Calu3 (cell line): ENCODE measurements around the gene GALNT11. TPM values are rescaled to one million over a fixed set of nuclear protein-coding genes. Genes with fewer than 3 reads are reported as not detected.

Experiments used
- BruUV-seq: library from RNA; stranded (reverse); fragments of 400-500 nt; replicated peaks from 2 replicates; lab custom pipeline; 2021; lab: Mats Ljungman, UMichigan
- CTCF ChIA-PET: fragments of 300-600 bp; sonication (Branson Sonifier 250); formaldehyde crosslinking; loops from one replicate; lab custom pipeline; 2022; ENCODE audit warnings: antibody characterized with exemption; lab: Charles Lee
- DNase-seq: peaks from one replicate; pipeline ENCODE4 v3.0.0; 2022
- H3K27ac Mint-ChIP-seq: one replicate; pipeline ENCODE4 v1.8.0; 2022; ENCODE audit warnings: mixed read lengths; ENCODE audit not compliant: unreplicated experiment
- H3K27me3 Mint-ChIP-seq: one replicate; pipeline ENCODE4 v1.8.0; 2022; ENCODE audit warnings: mixed read lengths; ENCODE audit not compliant: unreplicated experiment
- H3K36me3 Mint-ChIP-seq: one replicate; pipeline ENCODE4 v1.8.0; 2022; ENCODE audit warnings: mild to moderate bottlenecking, moderate library complexity, mixed read lengths; ENCODE audit not compliant: insufficient read depth, unreplicated experiment
- H3K4me1 Mint-ChIP-seq: one replicate; pipeline ENCODE4 v1.8.0; 2022; ENCODE audit warnings: mild to moderate bottlenecking, low read depth, mixed read lengths; ENCODE audit not compliant: unreplicated experiment
- H3K4me3 Mint-ChIP-seq: one replicate; pipeline ENCODE4 v1.8.0; 2022; ENCODE audit warnings: mild to moderate bottlenecking, low read depth, moderate library complexity, mixed read lengths; ENCODE audit not compliant: unreplicated experiment
- H3K9me3 Mint-ChIP-seq: one replicate; pipeline ENCODE4 v1.8.0; 2022; ENCODE audit warnings: low read depth, mixed read lengths; ENCODE audit not compliant: unreplicated experiment
- intact Hi-C: fragments of 100-400 bp; cut with micrococcal nuclease; formaldehyde crosslinking; loops from one replicate; pipeline ENCODE4 v1.10.0; 2022; ENCODE audit not compliant: unreplicated experiment
- total RNA-seq: library from RNA; stranded (reverse); gene quantifications from 2 replicates; pipeline ENCODE4 v1.2.3, GENCODE V29; 2022
- TF ChIP-seq, protein P1 (sequence below): fragments of 200-600 bp; IDR thresholded peaks from one replicate; pipeline ENCODE4 v1.8.0; 2022; ENCODE audit warnings: antibody characterized with exemption; ENCODE audit not compliant: unreplicated experiment

GALNT11 gene
- total RNA-seq, 1 experiment from 2014 or later, result 19.7 TPM

DNA sequence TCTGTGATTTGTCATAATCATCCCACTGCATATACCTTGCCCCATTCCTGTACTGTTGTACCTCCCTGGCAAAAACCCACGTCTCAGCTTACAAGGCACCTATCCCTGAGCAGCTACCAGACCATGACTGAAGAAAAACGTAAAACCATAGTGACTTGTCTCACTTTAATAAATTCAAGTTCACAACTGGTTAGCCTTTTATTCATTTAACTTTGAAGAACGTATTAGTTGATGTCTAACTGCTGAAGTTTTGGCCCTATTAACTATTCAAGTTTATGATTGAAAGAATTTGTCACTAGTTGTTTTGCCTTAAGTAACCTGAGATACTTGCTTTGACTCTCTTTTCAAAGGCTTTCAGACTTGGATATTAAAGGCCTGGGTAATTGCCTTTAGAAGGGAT, 59.7 kb downstream of the GALNT11 start:
- DNase-seq, result no peak
- intact Hi-C loops, result no loop called here
- TF ChIP-seq, protein P1, sequence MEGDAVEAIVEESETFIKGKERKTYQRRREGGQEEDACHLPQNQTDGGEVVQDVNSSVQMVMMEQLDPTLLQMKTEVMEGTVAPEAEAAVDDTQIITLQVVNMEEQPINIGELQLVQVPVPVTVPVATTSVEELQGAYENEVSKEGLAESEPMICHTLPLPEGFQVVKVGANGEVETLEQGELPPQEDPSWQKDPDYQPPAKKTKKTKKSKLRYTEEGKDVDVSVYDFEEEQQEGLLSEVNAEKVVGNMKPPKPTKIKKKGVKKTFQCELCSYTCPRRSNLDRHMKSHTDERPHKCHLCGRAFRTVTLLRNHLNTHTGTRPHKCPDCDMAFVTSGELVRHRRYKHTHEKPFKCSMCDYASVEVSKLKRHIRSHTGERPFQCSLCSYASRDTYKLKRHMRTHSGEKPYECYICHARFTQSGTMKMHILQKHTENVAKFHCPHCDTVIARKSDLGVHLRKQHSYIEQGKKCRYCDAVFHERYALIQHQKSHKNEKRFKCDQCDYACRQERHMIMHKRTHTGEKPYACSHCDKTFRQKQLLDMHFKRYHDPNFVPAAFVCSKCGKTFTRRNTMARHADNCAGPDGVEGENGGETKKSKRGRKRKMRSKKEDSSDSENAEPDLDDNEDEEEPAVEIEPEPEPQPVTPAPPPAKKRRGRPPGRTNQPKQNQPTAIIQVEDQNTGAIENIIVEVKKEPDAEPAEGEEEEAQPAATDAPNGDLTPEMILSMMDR, result no peak
- Mint-ChIP-seq H3K4me1 (peaks cover 35% of the 10 kb centered on the region), H3K9me3 (peaks cover 4% of the 10 kb centered on the region), H3K36me3 (peaks cover 5% of the 10 kb centered on the region), H3K4me3 (no peak overlapping the region), H3K27me3 (no peaks in the 10 kb centered on the region), H3K27ac (no peak overlapping the region)
- CTCF ChIA-PET, result interaction anchor here (0.6 kb wide), 1 partner anchor 481 kb away, joined by 3 read pairs; no protein-coding TSS in a partner anchor
- BruUV-seq, result no TSS peak

DNA sequence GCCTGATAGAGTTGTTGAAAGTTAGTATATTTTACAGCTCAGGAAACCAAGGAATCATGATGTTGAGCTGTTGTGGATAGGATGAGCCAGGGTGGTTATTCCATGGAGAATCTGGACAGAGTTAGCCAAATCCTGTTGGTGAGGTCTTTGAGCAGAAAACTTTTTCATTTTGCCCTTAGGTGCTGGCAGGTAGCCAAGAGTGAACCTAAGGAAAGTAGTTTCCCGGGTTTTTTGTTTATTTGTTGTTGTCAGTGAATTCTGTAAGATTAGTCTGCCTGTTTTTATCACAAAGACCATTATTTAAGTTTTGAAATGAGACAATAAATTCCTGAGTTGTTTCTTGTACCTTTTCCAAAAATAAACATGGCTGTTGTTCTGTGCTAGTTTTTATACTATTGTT, 61.0 kb downstream of the GALNT11 start:
- Mint-ChIP-seq H3K9me3 (peaks cover 7% of the 10 kb centered on the region), H3K4me1 (peaks cover 31% of the 10 kb centered on the region), H3K4me3 (no peak overlapping the region), H3K27ac (no peak overlapping the region), H3K27me3 (no peaks in the 10 kb centered on the region), H3K36me3 (peaks cover 5% of the 10 kb centered on the region)
- TF ChIP-seq, protein P1, result no peak
- intact Hi-C loops, result no loop called here
- no peak for DNase-seq
- CTCF ChIA-PET, result no interaction called here
- no TSS peak for BruUV-seq

DNA sequence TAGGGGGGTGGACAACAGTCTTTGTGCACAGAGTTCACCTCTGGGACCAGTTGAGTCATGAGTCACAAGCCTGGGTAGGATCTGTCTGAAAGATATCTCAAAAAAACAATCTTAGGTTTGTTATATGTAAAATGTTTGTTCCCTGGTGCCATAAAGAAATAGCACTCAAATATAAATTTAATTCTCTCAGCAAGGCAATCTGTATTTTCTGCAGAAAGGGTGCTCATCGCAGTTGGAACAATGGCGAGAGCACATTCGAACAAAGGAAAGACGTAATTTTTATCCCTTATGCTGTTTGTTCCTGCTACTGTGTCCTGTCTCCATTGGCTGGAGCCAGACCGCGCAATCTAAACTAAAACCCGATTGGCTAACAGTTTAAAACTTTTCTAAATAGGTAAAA, 63.7 kb downstream of the GALNT11 start:
- no peaks in the 10 kb centered on the region for H3K27me3 Mint-ChIP-seq
- no peaks in the 10 kb centered on the region for H3K36me3 Mint-ChIP-seq
- intact Hi-C loops, result no loop called here
- no peak overlapping the region for H3K4me3 Mint-ChIP-seq
- peaks cover 7% of the 10 kb centered on the region for H3K9me3 Mint-ChIP-seq
- H3K4me1 Mint-ChIP-seq, result peaks cover 8% of the 10 kb centered on the region
- TF ChIP-seq, protein P1, result no peak
- no TSS peak for BruUV-seq
- no peak overlapping the region for H3K27ac Mint-ChIP-seq
- CTCF ChIA-PET, result no interaction called here
- DNase-seq, result no peak

DNA sequence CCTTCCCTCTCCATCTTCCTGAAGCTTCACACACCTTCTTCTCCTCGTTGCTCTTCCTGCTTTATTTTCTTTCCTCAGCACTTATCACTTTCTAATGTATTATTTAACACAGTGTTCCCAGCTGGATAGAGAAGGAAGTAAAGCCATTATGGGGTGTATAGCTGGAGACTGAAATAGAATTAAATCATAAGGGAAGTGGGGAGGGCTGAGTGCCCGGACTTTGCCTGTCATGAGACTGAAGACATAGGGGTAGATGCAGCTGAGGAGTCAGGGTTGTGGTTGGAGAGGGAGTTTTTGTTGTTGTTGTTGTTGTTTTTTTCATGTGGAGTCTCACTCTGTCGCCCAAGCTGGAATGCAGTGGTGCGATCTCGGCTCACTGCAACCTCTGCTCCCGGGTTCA, 65.3 kb downstream of the GALNT11 start:
- no peak overlapping the region for H3K27ac Mint-ChIP-seq
- H3K36me3 Mint-ChIP-seq, result no peaks in the 10 kb centered on the region
- no peaks in the 10 kb centered on the region for H3K4me1 Mint-ChIP-seq
- CTCF ChIA-PET, result no interaction called here
- H3K9me3 Mint-ChIP-seq, result peaks cover 7% of the 10 kb centered on the region
- H3K4me3 Mint-ChIP-seq, result no peak overlapping the region
- intact Hi-C loops, result no loop called here
- H3K27me3 Mint-ChIP-seq, result no peaks in the 10 kb centered on the region
- no TSS peak for BruUV-seq
- TF ChIP-seq, protein P1, result no peak
- no peak for DNase-seq
